Sigmoid colon (tissue), 7 donors: ENCODE measurements around the gene LRRC57. TPM values are rescaled to one million over a fixed set of nuclear protein-coding genes. Genes with fewer than 3 reads are reported as not detected.
A peak's percentile ranks its signal among the peaks of the same experiment; 100 is the strongest.

ENCODE experiments used
- DNase-seq: peaks from one replicate; pipeline ENCODE4 v3.0.0-alpha.2; 2019
- H3K27ac ChIP-seq, 4 donors: fragments of 200-600 bp; sonication (generic); one replicate each; pipeline ENCODE4 v1.5.1; 2016 to 2019; ENCODE audit warnings: mild to moderate bottlenecking in 1 of 4
- H3K27me3 ChIP-seq, 3 donors: fragments of 200-600 bp; sonication (generic); one replicate each; pipeline ENCODE4 v1.5.1; 2019; ENCODE audit warnings: mild to moderate bottlenecking in 1 of 3
- H3K36me3 ChIP-seq, 4 donors: fragments of 200-600 bp; sonication (generic); one replicate each; pipeline ENCODE4 v1.5.1; 2016 to 2019
- H3K4me1 ChIP-seq, 4 donors: fragments of 200-600 bp; sonication (generic); one replicate each; pipeline ENCODE4 v1.5.1; 2017 to 2019
- H3K4me3 ChIP-seq, 4 donors: fragments of 200-600 bp; sonication (generic); one replicate each; pipeline ENCODE4 v1.5.1; 2017 to 2019; ENCODE audit warnings: mild to moderate bottlenecking in 2 of 4, moderate library complexity in 1 of 4
- H3K9me3 ChIP-seq, 4 donors: fragments of 200-600 bp in 3 of 4; sonication (generic) in 3 of 4; one replicate each; pipeline versions ENCODE4 v1.5.1 to v1.6.1; 2013 to 2019
- CTCF ChIP-seq, 4 experiments: fragments of 450-650 bp in 3 of 4; fragments of 200-600 bp in 1 of 4; IDR thresholded peaks; one replicate each; pipeline ENCODE4 v1.5.1; 2016 to 2019; ENCODE audit warnings: antibody characterized with exemption in 4 of 4, mild to moderate bottlenecking in 3 of 4, moderate library complexity in 2 of 4
- EP300 ChIP-seq, 4 donors: sonication (generic); formaldehyde crosslinking; IDR thresholded peaks; one replicate each; pipeline ENCODE4 v1.6.1; 2017; ENCODE audit warnings: antibody characterized with exemption in 4 of 4
- POLR2A ChIP-seq, 2 donors: fragments of 450-650 bp; IDR thresholded peaks; one replicate each; pipeline ENCODE4 v1.6.1; 2016; ENCODE audit warnings: antibody characterized with exemption in 2 of 2, mild to moderate bottlenecking in 2 of 2, moderate library complexity in 2 of 2
- POLR2AphosphoS5 ChIP-seq, 4 donors: sonication (generic); formaldehyde crosslinking; IDR thresholded peaks; one replicate each; pipeline ENCODE4 v1.6.1; 2017; ENCODE audit warnings: antibody characterized with exemption in 4 of 4
- WGBS, 2 donors: extraction: QIAGEN DNeasy Blood & Tissue Kit; methylation state at CpG; one replicate each; pipeline ENCODE4 v1.1.7; 2013; 5-methylcytosine and 5-hydroxymethylcytosine counted together
- intact Hi-C: fragments of 100-400 bp; cut with DNase I; formaldehyde crosslinking; loops from one replicate; pipeline ENCODE4 v1.15.1; 2023
- polyA plus RNA-seq, 3 donors: library from polyadenylated mRNA; stranded (reverse); fragments of 200-250 nt; gene quantifications; one replicate each; pipeline ENCODE4 v1.2.3, GENCODE V29; 2013
- total RNA-seq, 4 donors: library from RNA; depleted of rRNA; stranded (reverse); fragments of >200 nt; gene quantifications; one replicate each; pipeline ENCODE4 v1.1.0, GENCODE V29; 2016
- donor health status: healthy with polysubstance abuse.
- donor health status: Bipolar disorder and iron deficiency.
- donor health status: healthy.

The LRRC57 gene
- 10 to 100 TPM in 3 of 4 donors, 1 to 10 TPM in 1; 9.2 to 24.6 (median 11.4) TPM for total RNA-seq
- 10 to 100 TPM in 2 of 3 donors, 1 to 10 TPM in 1; 8.4 to 16.4 (median 11.5) TPM for polyA plus RNA-seq

GRCh38 chr15:42548249-42549031 is at the start of gene LRRC57, which contains the start of gene HAUS2:
Gene LRRC57 (minus strand): TSS chr15:42548793. CDS start chr15:42548434, 359 bp downstream.
Gene HAUS2 (plus strand): TSS chr15:42548838. CDS start chr15:42548873, 35 bp downstream.
- Histone ChIP-seq H3K27me3 (no peaks in the 10 kb centered on the region), H3K4me3 (peak within 1 kb of the TSS; percentile 72 to 94 (median 80)), H3K4me1 (peaks cover 0 to 26% (median 24%) of the 10 kb centered on the region in 4 donors), H3K9me3 (no peaks in the 10 kb centered on the region), H3K27ac (peak within 1 kb of the TSS; percentile 89 to 97 (median 92)), H3K36me3 (peaks cover 6 to 23% (median 15%) of the 10 kb centered on the region in 4 donors)
- intact Hi-C loops, result loop anchor here (2.0 to 5.0 kb wide), 3 partner anchors 34 to 102 kb away; partner anchors contain the start of gene SNAP23
- DNase-seq, result peak; percentile 93
- 0% methylated on average over 71 of the region's 71 CpGs for WGBS, 2 donors
- TF ChIP-seq CTCF (IDR thresholded peaks at IDR 0.05) (no peak), EP300 (IDR thresholded peaks at IDR 0.05) (no peak), POLR2A (IDR thresholded peaks at IDR 0.05) (peak; percentile 84 to 91), POLR2AphosphoS5 (IDR thresholded peaks at IDR 0.05) (peak; percentile 94 to 98 (median 96))

GRCh38 chr15:42595626-42596240 is 47.1 kb upstream of the LRRC57 start:
- DNase-seq, result no peak
- H3K4me3 ChIP-seq, result no peak overlapping the region
- intact Hi-C loops, result loop anchor here (5.0 kb wide), 1 partner anchor 37 kb away; no protein-coding TSS in a partner anchor
- TF ChIP-seq POLR2AphosphoS5 (IDR thresholded peaks at IDR 0.05) (no peak), POLR2A (IDR thresholded peaks at IDR 0.05) (no peak)
- no peaks in the 10 kb centered on the region for H3K9me3 ChIP-seq
- no peaks in the 10 kb centered on the region for H3K36me3 ChIP-seq
- H3K27ac ChIP-seq, result peak overlapping the region; percentile 64 to 82 (median 72)
- WGBS, 2 donors, result 52 to 81% methylated on average over 4 of the region's 4 CpGs
- no peaks in the 10 kb centered on the region for H3K27me3 ChIP-seq
- peaks cover 0 to 84% (median 60%) of the 10 kb centered on the region in 4 donors for H3K4me1 ChIP-seq

DNA sequence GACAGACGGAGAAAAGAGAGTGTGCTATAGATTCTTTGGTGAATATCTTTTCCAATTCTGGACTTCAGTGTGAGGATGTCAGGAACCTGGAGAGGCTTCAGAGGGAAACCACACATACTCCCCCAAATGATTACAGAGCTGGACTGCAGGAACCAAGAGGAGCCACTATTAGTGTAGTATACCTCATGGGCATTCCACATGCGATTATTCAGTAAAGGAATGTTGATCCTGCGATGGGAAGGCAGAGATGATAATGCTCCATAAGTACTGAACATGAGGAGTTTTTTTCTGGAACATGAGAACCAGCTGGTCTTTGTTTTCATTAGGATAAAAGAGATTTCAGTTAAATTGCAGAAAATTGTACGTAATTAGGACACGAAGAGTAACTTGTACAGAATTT is 45.5 kb upstream of the LRRC57 start:
- WGBS, 2 donors, result 87% methylated on average over 5 of the region's 5 CpGs
- H3K27me3 ChIP-seq, result no peaks in the 10 kb centered on the region
- no peaks in the 10 kb centered on the region for H3K9me3 ChIP-seq
- TF ChIP-seq POLR2A (IDR thresholded peaks at IDR 0.05) (no peak), EP300 (IDR thresholded peaks at IDR 0.05) (no peak), CTCF (IDR thresholded peaks at IDR 0.05) (no peak), POLR2AphosphoS5 (IDR thresholded peaks at IDR 0.05) (no peak)
- peak overlapping the region; percentile 71 to 82 (median 76) for H3K27ac ChIP-seq
- no peak overlapping the region for H3K4me3 ChIP-seq
- no peaks in the 10 kb centered on the region for H3K36me3 ChIP-seq
- no peak for DNase-seq
- H3K4me1 ChIP-seq, result peaks cover 0 to 82% (median 57%) of the 10 kb centered on the region in 4 donors
- intact Hi-C loops, result no loop called here

- Histone ChIP-seq H3K27me3 (no peaks in the 10 kb centered on the region), H3K4me1 (peaks cover 0 to 84% (median 59%) of the 10 kb centered on the region in 4 donors), H3K9me3 (no peaks in the 10 kb centered on the region), H3K36me3 (no peaks in the 10 kb centered on the region), H3K4me3 (no peak overlapping the region), H3K27ac (peak overlapping the region; percentile 71 to 82 (median 76))
- DNase-seq, result peak; percentile 87
- WGBS, 2 donors, result 70 to 82% methylated on average over 4 of the region's 4 CpGs
- intact Hi-C loops, result no loop called here
- TF ChIP-seq POLR2AphosphoS5 (IDR thresholded peaks at IDR 0.05) (peak in 2 of 4 donors; percentile 18 to 24), EP300 (IDR thresholded peaks at IDR 0.05) (no peak), CTCF (IDR thresholded peaks at IDR 0.05) (no peak), POLR2A (IDR thresholded peaks at IDR 0.05) (no peak)
Observed at GRCh38 chr15:42593143-42593542, 44.5 kb upstream of the LRRC57 start.

DNA sequence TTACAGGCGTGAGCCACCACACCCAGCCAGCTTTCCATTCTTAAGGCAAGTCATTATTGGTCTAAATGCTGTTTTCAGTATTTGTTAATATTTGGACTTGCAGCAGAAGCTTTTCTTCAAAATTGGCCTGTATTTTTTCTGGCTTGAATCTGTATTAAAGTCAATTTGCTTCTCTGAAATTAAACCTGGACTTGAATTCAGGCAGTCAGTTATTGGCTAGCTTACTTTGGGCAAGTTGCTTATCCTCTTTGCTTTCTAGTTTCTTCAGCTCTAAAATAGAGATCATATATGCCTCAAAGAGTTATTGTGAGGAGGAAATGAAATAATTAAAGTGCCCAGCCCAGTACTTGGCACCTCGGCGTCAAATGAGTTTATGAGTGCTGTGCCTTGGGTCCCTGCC is 44.1 kb upstream of the LRRC57 start:
- H3K9me3 ChIP-seq, result no peaks in the 10 kb centered on the region
- H3K4me1 ChIP-seq, result peaks cover 0 to 87% (median 62%) of the 10 kb centered on the region in 4 donors
- intact Hi-C loops, result no loop called here
- WGBS, 2 donors, result 42 to 73% methylated on average over 3 of the region's 3 CpGs
- TF ChIP-seq CTCF (IDR thresholded peaks at IDR 0.05) (no peak), POLR2AphosphoS5 (IDR thresholded peaks at IDR 0.05) (no peak), POLR2A (IDR thresholded peaks at IDR 0.05) (no peak), EP300 (IDR thresholded peaks at IDR 0.05) (no peak)
- H3K36me3 ChIP-seq, result no peaks in the 10 kb centered on the region
- no peak for DNase-seq
- no peak overlapping the region for H3K4me3 ChIP-seq
- H3K27ac ChIP-seq, result peak overlapping the region; percentile 71 to 82 (median 76)
- H3K27me3 ChIP-seq, result no peaks in the 10 kb centered on the region
